Dermis microvascular lymphatic vessel endothelial cell (primary cell): ENCODE data around the gene CACNG7. TPM values are rescaled to one million over a fixed set of nuclear protein-coding genes. Genes with fewer than 3 reads are reported as not detected.
A peak's percentile ranks its signal among the peaks of the same experiment; 100 is the strongest.
"Not testable (repeated sequence)": the region's sequence is repeated elsewhere in the genome, so short reads cannot be mapped to it uniquely, and the experiment has no call there.

Experiments
- DNase-seq, 2 donors: peaks; one replicate each; pipeline versions ENCODE4 v3.0.0 to v3.0.0-alpha.2; 2010; ENCODE audit warnings: low read depth in 2 of 2
- total RNA-seq: library from RNA; depleted of rRNA; stranded (reverse); fragments of >200 nt; gene quantifications from 2 replicates; pipeline ENCODE4 v1.2.1, GENCODE V29; 2014

CACNG7 gene
- total RNA-seq, 1 donor from 2014 or later = not detected

GRCh38 chr19:53905787-53906186, 3.3 kb upstream of the CACNG7 start:
- no peak for DNase-seq

DNA sequence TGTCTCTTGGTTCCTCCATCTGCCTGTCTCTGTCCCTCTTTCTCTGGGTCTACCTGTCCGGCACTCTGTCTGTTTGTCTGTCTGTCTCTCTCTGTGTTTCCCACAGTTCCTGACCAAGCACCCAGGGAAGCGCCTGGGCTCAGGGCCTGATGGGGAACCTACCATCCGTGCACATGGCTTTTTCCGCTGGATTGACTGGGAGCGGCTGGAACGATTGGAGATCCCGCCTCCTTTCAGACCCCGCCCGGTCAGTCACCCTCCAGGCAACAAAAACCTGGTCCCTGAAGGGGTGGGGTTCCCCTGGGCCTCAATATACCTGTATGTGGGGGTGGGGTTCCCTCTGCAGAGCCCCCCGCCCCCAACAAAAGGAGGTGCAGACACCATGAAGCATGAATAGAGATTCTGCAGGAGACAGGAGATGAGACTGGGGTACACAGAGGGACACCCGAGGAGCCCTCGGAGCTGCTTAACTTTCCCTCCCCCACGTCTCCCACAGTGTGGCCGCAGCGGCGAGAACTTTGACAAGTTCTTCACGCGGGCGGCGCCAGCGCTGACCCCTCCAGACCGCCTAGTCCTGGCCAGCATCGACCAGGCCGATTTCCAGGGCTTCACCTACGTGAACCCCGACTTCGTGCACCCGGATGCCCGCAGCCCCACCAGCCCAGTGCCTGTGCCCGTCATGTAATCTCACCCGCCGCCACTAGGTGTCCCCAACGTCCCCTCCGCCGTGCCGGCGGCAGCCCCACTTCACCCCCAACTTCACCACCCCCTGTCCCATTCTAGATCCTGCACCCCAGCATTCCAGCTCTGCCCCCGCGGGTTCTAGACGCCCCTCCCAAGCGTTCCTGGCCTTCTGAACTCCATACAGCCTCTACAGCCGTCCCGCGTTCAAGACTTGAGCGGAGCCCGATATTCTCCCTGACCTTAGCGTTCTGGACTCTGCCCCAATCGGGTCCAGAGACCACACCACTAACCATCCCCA, 2.6 kb upstream of the CACNG7 start:
- DNase-seq = peak in 1 of 2 donors; percentile 19

DNA sequence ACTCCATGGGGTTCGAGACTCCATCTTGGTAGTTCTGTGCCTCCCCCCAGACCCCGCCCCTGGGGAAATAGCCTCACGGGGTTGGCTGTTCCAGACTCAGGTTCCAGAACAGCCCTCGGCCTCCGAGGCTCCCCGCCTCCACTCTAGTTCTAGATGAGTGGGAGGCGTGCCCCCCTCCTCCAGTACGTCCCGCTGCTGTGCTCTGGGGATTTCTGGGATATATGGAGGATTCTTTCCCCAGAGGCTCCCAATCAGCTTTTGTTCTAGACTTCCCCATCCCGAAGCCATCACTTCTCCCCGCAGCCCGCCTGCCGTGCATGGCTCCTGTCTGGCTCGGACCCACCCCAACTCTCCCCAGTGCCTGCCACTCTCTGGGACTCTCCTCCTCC, 1.9 kb upstream of the CACNG7 start:
- no peak for DNase-seq

DNA sequence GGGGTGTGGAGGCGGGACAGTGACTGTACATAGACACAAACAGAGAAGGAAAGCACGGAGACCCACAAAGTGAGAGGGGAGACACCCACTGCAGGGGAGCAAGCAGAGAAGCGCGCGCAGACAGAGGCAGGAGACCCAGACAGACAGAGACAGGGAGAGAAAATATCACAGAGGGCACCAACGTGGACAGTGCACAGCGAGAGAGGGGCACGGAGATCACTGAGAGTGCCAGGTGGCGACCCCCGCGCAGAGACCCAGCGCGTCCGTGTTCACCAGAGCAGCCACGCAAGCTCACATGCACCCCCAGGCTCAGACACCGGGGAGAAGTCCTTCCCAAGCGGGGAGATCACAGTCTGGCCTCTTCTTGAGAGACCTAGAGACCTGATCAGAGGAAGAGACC, 1.4 kb upstream of the CACNG7 start:
- DNase-seq = no peak

- DNase-seq = peak in 1 of 2 donors; percentile 38
Observed at GRCh38 chr19:53908106-53908934, 758 bp upstream of the CACNG7 start.

DNA sequence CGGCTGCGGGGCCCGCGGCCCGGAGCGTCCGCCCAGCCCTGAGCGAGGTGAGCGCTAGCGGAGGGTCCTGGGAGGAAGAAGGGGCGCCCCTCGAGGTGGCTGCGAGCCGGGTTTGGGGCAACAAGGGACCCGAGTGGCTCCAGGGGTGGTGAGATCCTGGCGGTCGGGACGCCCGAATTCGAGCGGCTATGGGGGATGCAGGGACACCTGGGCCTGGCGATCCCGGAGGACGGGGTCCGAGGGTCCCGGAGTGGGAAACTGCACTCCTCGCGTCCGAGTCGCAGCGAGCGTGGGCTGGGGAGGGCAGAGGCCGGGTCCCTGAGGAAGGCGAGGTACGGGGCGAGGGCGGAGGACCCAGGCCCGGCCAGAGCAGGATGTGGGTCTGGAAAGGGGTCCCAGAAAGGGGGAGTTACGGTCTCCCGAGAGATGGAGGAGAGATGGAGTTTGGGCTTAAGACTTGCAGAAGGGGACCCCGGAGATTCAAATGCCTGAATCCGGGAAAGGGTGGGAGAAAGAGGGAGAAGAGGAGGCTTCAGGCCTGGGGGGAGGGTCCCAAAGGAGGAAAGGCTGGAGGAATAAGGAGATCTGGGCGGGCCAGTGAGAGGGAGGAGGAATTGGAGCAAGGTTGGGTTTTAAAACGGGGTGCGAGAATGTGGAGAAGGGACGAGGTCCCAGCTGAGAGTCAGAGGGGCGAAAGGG, 542 bp downstream of the CACNG7 start:
- no peak for DNase-seq

DNA sequence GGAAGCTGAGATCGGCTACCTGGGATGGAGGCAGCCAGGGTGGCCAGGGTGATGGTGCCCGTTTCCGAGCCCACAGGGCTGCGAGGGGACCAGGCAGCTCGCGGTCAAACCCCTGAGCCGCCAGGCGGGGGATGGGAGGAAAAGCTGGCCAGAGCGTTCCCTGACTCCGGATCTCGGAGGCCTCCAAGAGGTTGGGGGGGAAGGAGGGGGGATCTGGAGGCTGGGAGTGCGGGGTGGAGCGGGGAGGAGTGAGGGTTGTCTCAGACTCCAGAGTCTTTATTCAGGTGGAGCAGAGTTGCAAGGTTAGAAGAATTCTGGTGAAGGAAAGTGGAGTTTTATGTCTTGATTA, 1.1 kb downstream of the CACNG7 start:
- no peak for DNase-seq

GRCh38 chr19:53912653-53913052, 3.6 kb downstream of the CACNG7 start:
- no peak for DNase-seq

DNA sequence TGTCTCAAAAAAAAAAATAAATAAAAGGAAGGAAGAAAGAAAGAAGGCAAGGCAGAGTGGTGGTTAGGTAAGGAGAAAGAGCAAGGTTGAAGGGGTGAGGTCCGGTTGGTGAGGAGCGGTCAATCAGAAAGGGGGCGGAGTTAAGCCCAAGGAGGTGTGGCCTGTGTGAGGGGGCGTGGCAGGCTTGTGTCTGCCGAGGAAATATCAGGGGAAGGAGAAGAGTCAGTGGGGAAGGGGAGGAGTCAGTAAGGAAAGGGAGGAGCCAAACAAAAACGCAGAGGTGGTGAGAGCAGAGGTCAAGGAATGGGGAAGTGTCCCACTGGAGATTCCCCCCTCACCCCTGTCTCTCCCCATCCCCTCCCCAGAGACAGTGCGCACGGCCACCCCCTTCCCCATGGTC, 5.9 kb downstream of the CACNG7 start:
- DNase-seq = no peak

DNA sequence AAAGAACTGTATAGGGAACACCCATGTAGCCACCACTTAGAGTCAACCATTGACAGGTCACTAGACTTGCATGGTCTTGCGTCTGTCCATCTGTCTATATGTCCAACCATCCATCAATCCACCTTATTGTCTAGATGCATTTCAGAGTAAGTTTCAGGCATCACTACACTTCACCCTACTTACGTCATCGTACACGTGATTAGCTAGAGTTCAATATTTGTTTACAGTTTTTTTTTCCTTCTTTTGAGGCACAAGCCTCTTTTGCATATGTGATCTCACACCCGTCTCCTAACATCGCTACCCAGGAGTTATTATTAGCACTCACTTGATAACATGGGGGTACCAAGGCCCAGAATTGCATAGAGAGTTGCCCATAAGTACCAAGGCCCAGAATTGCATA, 6.9 kb downstream of the CACNG7 start:
- no peak for DNase-seq

DNA sequence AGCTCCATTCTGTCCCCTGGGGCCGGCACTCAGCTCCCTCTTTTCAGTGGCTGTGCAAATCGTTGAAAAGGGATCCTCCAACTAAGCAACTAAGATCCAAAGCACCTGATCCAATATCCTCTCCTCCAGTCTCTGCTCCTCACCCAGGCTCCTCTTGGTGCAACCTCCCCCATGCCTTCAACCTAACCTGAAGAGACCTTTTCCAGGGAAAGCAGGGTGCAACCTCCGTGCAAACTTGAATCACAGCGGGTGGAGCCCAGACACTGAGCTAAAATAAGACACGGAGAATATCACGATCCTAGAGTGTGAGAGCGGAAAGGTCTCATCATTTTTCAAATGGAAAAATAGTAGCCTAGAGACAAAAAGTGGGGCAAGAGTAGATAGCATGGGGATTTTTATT, 8.3 kb downstream of the CACNG7 start:
- no peak for DNase-seq

- DNase-seq = peak; percentile 22 to 73
Observed at GRCh38 chr19:53927739-53928138, 18.7 kb downstream of the CACNG7 start.

DNA sequence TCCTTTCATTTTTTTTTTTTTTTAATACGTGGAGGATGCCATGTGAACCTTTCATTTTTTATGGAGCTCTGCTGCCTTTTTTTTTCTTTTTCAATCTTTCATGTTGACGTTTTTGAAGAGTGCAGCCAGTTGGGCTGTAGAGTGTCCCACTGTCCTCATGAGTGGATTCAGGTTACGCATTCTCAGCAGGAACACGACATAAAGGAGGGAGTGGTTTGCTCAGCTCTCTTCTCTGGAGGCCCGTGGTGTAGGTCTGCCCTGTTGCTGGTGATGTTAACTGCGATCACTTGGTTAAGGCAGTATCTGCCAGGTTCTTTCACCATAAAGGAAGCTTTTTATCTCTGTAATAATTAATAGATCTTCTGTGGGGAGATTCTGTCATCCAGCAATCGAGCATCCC, 27.0 kb downstream of the CACNG7 start:
- DNase-seq = no peak

GRCh38 chr19:53942001-53942786, 33.1 kb downstream of the CACNG7 start:
- DNase-seq = peak in 1 of 2 donors; percentile 22

- DNase-seq = no peak
Observed at GRCh38 chr19:53944416-53944815, 35.3 kb downstream of the CACNG7 start.

DNA sequence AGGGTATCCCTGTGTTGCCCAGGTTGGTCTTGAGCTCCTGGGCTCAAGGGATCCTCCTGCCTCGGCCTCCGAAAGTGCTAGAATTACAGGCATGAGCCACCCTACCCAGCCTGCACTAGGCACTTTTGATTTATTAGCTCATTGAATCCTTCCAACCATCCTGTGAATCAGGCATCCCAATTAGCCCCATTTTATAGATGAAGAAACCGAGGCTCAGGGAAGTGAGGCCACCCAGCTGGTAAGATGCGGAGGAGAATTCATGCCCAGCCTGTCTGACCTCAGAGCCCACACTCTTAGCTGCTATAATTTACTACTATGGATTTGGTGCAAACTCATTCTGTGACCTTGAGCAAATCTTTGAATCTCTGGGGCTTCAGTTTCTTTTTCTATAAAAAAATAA, 35.9 kb downstream of the CACNG7 start:
- DNase-seq = no peak

- DNase-seq = no peak
Observed at GRCh38 chr19:53945441-53945840, 36.4 kb downstream of the CACNG7 start.

DNA sequence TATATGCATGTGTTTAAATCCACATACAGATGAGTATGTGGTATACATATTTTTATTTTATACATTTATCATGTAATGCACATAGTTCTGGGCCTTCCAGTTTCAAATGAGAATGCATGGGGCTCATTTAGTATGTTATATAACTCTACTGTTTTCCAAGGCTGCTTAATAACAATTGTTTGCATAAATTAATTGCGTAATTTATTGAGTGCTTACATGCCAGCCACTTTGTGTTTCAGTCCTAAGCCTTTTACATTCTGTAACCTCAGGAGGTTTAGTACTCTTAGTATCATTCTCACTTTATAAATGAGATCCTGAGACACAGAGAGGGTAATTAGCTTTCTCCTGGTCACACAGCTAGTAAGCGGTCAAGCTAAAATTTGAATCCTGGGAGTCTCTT, 36.9 kb downstream of the CACNG7 start:
- DNase-seq = no peak

DNA sequence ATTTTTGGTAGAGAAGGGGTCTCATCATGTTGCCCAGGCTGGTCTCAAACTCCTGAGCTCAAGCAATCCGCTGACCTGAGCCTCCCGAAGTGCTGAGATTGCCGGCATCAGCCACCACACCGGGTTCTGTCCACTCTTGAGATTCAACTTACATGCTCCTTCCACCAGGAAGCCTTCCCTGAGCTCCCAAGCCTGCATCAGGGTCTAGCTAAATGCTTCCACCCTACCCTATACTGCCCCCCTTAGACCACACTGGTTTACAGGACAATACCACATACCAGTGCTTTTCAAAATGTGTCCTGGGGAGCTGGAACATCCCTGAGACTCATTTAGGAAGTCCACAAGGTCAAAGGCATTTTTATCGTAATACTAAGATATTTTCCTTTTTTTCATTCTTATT, 38.5 kb downstream of the CACNG7 start:
- DNase-seq = peak in 1 of 2 donors; percentile 19

- DNase-seq = not testable (repeated sequence)
Observed at GRCh38 chr19:53948611-53949010, 39.5 kb downstream of the CACNG7 start.

DNA sequence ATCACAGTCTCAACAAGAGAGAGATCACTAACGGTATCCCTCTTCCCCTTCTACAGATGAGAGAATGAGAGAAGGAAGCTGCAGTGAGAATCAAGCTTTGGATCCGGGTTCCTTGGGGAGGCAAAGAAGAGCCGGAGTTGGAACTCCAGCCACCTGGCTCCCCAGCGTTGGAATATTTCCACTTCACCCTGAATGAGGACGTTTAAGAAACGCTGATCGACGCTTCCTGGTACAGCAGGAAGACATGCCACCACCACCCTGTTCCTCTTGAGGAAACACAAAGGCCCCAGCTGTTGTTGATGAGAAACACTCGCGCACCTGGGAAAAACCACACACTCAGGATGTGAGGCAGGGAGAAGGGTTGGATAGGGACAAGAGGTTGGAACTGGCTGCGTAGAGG, 42.4 kb downstream of the CACNG7 start:
- no peak for DNase-seq
